GM23338 (cell line): Measurements from ENCODE around the gene SPATA20. TPM values are rescaled to one million over a fixed set of nuclear protein-coding genes. Genes with fewer than 3 reads are reported as not detected.
A peak's percentile ranks its signal among the peaks of the same experiment; 100 is the strongest.

Source experiments
- ATAC-seq: fragments of 200-7000 bp; cut with Tn5 transposase; 3 replicates; pipeline ENCODE4 v1.9.1; 2020
- DNase-seq: peaks from one replicate; pipeline ENCODE4 v3.0.0-alpha.2; 2015; ENCODE audit warnings: low spot score
- H2AFZ ChIP-seq: fragments of 200-600 bp; sonication (generic); 2 replicates; pipeline ENCODE4 v1.8.0; 2016; ENCODE audit warnings: antibody characterized with exemption, mild to moderate bottlenecking, moderate library complexity
- H3F3A ChIP-seq: fragments of 200-600 bp; sonication (generic); replicated peaks from 2 replicates; pipeline ENCODE4 v1.8.0; 2017; ENCODE audit warnings: antibody characterized with exemption, mixed run types, low read depth
- H3K27ac ChIP-seq: fragments of 200-600 bp; sonication (generic); 2 replicates; pipeline ENCODE4 v1.6.1; 2016; ENCODE audit warnings: low read depth
- H3K27me3 ChIP-seq: fragments of 200-600 bp; sonication (generic); 2 replicates; pipeline ENCODE4 v1.8.0; 2016; ENCODE audit warnings: mild to moderate bottlenecking, mixed run types, moderate library complexity; ENCODE audit not compliant: insufficient read depth
- H3K36me3 ChIP-seq: fragments of 200-600 bp; sonication (generic); 2 replicates; pipeline ENCODE4 v1.8.0; 2016; ENCODE audit warnings: mild to moderate bottlenecking; ENCODE audit not compliant: insufficient read depth
- H3K4me1 ChIP-seq: fragments of 200-600 bp; sonication (generic); 2 replicates; pipeline ENCODE4 v1.8.0; 2016; ENCODE audit warnings: mild to moderate bottlenecking, moderate library complexity; ENCODE audit not compliant: insufficient read depth
- H3K4me2 ChIP-seq: fragments of 200-600 bp; sonication (generic); 2 replicates; pipeline ENCODE4 v1.7.1; 2017; ENCODE audit warnings: mixed run types
- H3K4me3 ChIP-seq: fragments of 200-600 bp; sonication (generic); 2 replicates; pipeline ENCODE4 v1.6.1; 2016; ENCODE audit warnings: mixed run types
- H3K79me2 ChIP-seq: fragments of 200-600 bp; sonication (generic); replicated peaks from 2 replicates; pipeline ENCODE4 v1.8.0; 2017; ENCODE audit warnings: mild to moderate bottlenecking; ENCODE audit not compliant: insufficient read depth
- H3K9me2 ChIP-seq: fragments of 200-600 bp; sonication (generic); 2 replicates; pipeline ENCODE4 v1.8.0; 2017; ENCODE audit not compliant: insufficient read depth
- H4K20me1 ChIP-seq: fragments of 200-600 bp; sonication (generic); replicated peaks from 2 replicates; pipeline ENCODE4 v1.8.0; 2017; ENCODE audit warnings: mild to moderate bottlenecking; ENCODE audit not compliant: insufficient read depth
- H3K27ac Mint-ChIP-seq: 2 replicates; pipeline ENCODE4 v1.8.0; 2020; ENCODE audit warnings: inconsistent platforms, mild to moderate bottlenecking, moderate library complexity, mixed read lengths
- H3K27me3 Mint-ChIP-seq: 3 replicates; pipeline ENCODE4 v1.8.0; 2022; ENCODE audit warnings: low read depth, mild to moderate bottlenecking, moderate library complexity, mixed read lengths, inconsistent platforms; ENCODE audit not compliant: insufficient read depth, poor library complexity
- H3K36me3 Mint-ChIP-seq: 3 replicates; pipeline ENCODE4 v1.8.0; 2021; ENCODE audit warnings: low read depth, mild to moderate bottlenecking, inconsistent platforms, moderate library complexity, mixed read lengths
- H3K4me1 Mint-ChIP-seq: 3 replicates; pipeline ENCODE4 v1.8.0; 2020; ENCODE audit warnings: mild to moderate bottlenecking, inconsistent platforms, mixed read lengths
- H3K4me3 Mint-ChIP-seq: 3 replicates; pipeline ENCODE4 v1.8.0; 2021; ENCODE audit warnings: moderate library complexity, mild to moderate bottlenecking, inconsistent platforms, mixed read lengths
- H3K9me3 Mint-ChIP-seq: 3 replicates; pipeline ENCODE4 v1.8.0; 2020; ENCODE audit warnings: moderate library complexity, mild to moderate bottlenecking, inconsistent platforms, mixed read lengths
- EZH2 ChIP-seq: fragments of 200-600 bp; sonication (generic); IDR thresholded peaks from one replicate; pipeline ENCODE4 v1.8.0; 2017; ENCODE audit warnings: antibody characterized with exemption, mild to moderate bottlenecking, low read depth; ENCODE audit not compliant: unreplicated experiment
- NANOG ChIP-seq: IDR thresholded peaks from 2 replicates; pipeline ENCODE4 v1.6.1; 2016; ENCODE audit warnings: antibody characterized with exemption, borderline replicate concordance
- ZNF114 ChIP-seq: fragments of 250-450 bp; sonication (Bioruptor Pico); IDR thresholded peaks from 2 replicates; pipeline ENCODE4 v1.5.0; 2020; ENCODE audit warnings: mild to moderate bottlenecking, moderate library complexity
- ZNF331 ChIP-seq: fragments of 250-450 bp; sonication (Bioruptor Pico); IDR thresholded peaks from 2 replicates; pipeline ENCODE4 v1.5.0; 2020; ENCODE audit warnings: low read depth, mild to moderate bottlenecking, moderate library complexity
- polyA plus RNA-seq: library from polyadenylated mRNA; unstranded; fragments of >200 nt; fragmentation: Nextera tagmentation; extraction: Ambion mirVana; gene quantifications from 2 replicates; pipeline ENCODE4 v1.2.1, GENCODE V29; 2016
- total RNA-seq: library from RNA; depleted of rRNA; stranded (reverse); fragments of >200 nt; shearing (Covaris generic); gene quantifications from 2 replicates; pipeline ENCODE4 v1.2.3, GENCODE V29; 2014
- TF ChIP-seq, protein P1 (sequence below): fragments of 250-450 bp; sonication (Bioruptor Pico); IDR thresholded peaks from 2 replicates; pipeline ENCODE4 v1.5.0; 2020; ENCODE audit warnings: mild to moderate bottlenecking, moderate library complexity
- TF ChIP-seq, protein P2 (sequence below), 2 experiments: fragments of 200-600 bp in 1 of 2; sonication (generic) in 1 of 2; conservative IDR thresholded peaks; 2 replicates each; pipeline versions ENCODE4 v1.5.1 to v1.6.1; 2016 to 2017; ENCODE audit warnings: antibody characterized with exemption in 2 of 2, low read depth in 2 of 2, mild to moderate bottlenecking in 2 of 2, moderate library complexity in 1 of 2

The SPATA20 gene
- total and polyA plus RNA-seq, 2 experiments from 2014 or later: 13.8 to 32.7 TPM

DNA sequence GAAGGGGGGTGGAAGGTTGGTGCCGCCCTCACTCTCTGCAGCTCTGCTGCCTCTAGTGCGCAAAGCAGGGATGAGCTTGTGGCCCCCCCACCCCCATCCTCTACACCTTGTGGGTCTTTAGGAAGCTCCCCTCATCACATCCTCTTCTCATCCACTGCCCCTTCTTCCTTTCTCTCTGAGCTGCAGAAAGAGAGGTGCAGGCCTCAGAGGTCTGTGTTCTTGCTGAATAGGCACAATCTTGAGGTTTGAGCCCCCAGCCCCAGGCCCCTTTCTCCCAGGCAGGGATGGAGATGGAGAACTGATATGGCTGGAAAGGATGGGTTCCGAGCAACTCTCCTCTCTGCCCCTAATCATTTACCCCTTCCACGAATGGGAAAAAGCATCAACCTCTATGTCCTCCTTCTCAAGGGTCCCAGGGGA is 16.1 kb downstream of the SPATA20 start (continued):
- TF ChIP-seq, protein P1, sequence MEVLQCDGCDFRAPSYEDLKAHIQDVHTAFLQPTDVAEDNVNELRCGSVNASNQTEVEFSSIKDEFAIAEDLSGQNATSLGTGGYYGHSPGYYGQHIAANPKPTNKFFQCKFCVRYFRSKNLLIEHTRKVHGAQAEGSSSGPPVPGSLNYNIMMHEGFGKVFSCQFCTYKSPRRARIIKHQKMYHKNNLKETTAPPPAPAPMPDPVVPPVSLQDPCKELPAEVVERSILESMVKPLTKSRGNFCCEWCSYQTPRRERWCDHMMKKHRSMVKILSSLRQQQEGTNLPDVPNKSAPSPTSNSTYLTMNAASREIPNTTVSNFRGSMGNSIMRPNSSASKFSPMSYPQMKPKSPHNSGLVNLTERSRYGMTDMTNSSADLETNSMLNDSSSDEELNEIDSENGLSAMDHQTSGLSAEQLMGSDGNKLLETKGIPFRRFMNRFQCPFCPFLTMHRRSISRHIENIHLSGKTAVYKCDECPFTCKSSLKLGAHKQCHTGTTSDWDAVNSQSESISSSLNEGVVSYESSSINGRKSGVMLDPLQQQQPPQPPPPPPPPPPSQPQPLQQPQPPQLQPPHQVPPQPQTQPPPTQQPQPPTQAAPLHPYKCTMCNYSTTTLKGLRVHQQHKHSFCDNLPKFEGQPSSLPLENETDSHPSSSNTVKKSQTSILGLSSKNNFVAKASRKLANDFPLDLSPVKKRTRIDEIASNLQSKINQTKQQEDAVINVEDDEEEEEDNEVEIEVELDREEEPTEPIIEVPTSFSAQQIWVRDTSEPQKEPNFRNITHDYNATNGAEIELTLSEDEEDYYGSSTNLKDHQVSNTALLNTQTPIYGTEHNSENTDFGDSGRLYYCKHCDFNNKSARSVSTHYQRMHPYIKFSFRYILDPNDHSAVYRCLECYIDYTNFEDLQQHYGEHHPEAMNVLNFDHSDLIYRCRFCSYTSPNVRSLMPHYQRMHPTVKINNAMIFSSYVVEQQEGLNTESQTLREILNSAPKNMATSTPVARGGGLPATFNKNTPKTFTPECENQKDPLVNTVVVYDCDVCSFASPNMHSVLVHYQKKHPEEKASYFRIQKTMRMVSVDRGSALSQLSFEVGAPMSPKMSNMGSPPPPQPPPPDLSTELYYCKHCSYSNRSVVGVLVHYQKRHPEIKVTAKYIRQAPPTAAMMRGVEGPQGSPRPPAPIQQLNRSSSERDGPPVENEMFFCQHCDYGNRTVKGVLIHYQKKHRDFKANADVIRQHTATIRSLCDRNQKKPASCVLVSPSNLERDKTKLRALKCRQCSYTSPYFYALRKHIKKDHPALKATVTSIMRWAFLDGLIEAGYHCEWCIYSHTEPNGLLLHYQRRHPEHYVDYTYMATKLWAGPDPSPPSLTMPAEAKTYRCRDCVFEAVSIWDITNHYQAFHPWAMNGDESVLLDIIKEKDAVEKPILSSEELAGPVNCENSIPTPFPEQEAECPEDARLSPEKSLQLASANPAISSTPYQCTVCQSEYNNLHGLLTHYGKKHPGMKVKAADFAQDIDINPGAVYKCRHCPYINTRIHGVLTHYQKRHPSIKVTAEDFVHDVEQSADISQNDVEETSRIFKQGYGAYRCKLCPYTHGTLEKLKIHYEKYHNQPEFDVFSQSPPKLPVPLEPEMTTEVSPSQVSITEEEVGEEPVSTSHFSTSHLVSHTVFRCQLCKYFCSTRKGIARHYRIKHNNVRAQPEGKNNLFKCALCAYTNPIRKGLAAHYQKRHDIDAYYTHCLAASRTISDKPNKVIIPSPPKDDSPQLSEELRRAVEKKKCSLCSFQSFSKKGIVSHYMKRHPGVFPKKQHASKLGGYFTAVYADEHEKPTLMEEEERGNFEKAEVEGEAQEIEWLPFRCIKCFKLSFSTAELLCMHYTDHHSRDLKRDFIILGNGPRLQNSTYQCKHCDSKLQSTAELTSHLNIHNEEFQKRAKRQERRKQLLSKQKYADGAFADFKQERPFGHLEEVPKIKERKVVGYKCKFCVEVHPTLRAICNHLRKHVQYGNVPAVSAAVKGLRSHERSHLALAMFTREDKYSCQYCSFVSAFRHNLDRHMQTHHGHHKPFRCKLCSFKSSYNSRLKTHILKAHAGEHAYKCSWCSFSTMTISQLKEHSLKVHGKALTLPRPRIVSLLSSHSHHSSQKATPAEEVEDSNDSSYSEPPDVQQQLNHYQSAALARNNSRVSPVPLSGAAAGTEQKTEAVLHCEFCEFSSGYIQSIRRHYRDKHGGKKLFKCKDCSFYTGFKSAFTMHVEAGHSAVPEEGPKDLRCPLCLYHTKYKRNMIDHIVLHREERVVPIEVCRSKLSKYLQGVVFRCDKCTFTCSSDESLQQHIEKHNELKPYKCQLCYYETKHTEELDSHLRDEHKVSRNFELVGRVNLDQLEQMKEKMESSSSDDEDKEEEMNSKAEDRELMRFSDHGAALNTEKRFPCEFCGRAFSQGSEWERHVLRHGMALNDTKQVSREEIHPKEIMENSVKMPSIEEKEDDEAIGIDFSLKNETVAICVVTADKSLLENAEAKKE (CRISPR knock-in tag): no peak
- no peak for TF ChIP-seq ZNF331 (CRISPR knock-in tag)
- no peak for TF ChIP-seq NANOG
- TF ChIP-seq, protein P2, sequence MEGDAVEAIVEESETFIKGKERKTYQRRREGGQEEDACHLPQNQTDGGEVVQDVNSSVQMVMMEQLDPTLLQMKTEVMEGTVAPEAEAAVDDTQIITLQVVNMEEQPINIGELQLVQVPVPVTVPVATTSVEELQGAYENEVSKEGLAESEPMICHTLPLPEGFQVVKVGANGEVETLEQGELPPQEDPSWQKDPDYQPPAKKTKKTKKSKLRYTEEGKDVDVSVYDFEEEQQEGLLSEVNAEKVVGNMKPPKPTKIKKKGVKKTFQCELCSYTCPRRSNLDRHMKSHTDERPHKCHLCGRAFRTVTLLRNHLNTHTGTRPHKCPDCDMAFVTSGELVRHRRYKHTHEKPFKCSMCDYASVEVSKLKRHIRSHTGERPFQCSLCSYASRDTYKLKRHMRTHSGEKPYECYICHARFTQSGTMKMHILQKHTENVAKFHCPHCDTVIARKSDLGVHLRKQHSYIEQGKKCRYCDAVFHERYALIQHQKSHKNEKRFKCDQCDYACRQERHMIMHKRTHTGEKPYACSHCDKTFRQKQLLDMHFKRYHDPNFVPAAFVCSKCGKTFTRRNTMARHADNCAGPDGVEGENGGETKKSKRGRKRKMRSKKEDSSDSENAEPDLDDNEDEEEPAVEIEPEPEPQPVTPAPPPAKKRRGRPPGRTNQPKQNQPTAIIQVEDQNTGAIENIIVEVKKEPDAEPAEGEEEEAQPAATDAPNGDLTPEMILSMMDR (conservative IDR thresholded peaks at IDR 0.05; ENCODE audit: low read depth in 2 of 2): no peak
- TF ChIP-seq ZNF114 (CRISPR knock-in tag): no peak

DNA sequence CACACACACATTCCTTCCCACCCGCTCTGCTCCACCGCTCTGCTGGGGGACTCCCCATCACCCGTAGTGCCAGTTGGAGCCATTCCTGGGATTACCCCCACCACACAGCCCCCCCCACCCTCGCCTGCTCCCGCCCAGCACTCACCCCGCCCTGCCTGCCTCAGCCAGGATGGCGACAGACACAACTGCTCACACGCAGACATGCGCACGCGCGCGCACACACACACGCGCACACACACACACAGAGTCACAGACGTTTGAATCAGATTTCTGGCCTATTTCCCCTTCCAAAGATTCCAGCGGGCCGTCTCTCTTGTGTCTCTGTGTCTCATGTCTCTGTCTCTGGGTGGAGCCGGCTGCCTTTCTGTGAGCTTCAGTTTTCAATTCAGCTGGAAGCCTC is 17.9 kb downstream of the SPATA20 start:
- no peak overlapping the region for H2AFZ ChIP-seq
- TF ChIP-seq, protein P1 (CRISPR knock-in tag): no peak
- no peak for TF ChIP-seq EZH2

More for the DNA sequence above, 17.9 kb downstream of the SPATA20 start:
- H3K27me3 ChIP-seq: peaks cover 66% of the 10 kb centered on the region
- Mint-ChIP-seq H3K4me3 (peak overlapping the region; percentile 44), H3K36me3 (no peaks in the 10 kb centered on the region), H3K9me3 (no peaks in the 10 kb centered on the region), H3K27ac (no peak overlapping the region), H3K4me1 (peaks cover 51% of the 10 kb centered on the region), H3K27me3 (peaks cover 60% of the 10 kb centered on the region)
- H3K4me1 ChIP-seq: peaks cover 29% of the 10 kb centered on the region
- no peaks in the 10 kb centered on the region for H3K9me2 ChIP-seq
- H3K36me3 ChIP-seq: no peaks in the 10 kb centered on the region
- ATAC-seq (no peak), DNase-seq (no peak)
- H3K79me2 ChIP-seq: no peaks in the 10 kb centered on the region
- H3F3A ChIP-seq: no peaks in the 10 kb centered on the region
- H3K4me2 ChIP-seq: peak overlapping the region; percentile 77
- H3K4me3 ChIP-seq: peak overlapping the region; percentile 47
- no peaks in the 10 kb centered on the region; the same call in none of the 2 replicates for H4K20me1 ChIP-seq
- H3K27ac ChIP-seq: no peak overlapping the region
